HG03280 (cell line): ENCODE data around the gene EGLN2.
"Not testable (repeated sequence)": the region's sequence is repeated elsewhere in the genome, so short reads cannot be mapped to it uniquely, and the experiment has no call there.

Experiments
- ATAC-seq: cut with Tn5 transposase; IDR thresholded peaks from one replicate; pipeline ENCODE4 v1.9.1; 2021; ENCODE audit warnings: mild to moderate bottlenecking, moderate library complexity; ENCODE audit not compliant: unreplicated experiment

Gene EGLN2

DNA sequence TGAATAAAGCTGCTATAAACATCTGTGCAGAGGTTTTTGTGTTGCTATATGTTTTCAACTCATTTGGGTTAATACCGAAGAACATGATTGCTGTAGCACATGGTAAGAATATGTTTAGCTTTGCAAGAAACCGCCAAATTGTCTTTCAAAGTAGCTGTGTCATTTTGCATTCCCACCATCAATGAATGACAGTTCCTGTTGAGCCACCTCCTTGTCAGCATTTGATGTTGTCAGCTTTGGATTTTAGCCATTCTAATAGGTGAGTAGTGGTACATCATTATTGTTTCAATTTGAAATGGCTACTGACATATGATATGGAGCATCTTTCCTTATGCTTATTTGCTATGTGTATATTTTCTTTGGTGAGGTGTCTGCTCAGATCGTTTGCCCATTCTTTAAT, 43.0 kb downstream of the EGLN2 start:
- not testable (repeated sequence) for ATAC-seq

DNA sequence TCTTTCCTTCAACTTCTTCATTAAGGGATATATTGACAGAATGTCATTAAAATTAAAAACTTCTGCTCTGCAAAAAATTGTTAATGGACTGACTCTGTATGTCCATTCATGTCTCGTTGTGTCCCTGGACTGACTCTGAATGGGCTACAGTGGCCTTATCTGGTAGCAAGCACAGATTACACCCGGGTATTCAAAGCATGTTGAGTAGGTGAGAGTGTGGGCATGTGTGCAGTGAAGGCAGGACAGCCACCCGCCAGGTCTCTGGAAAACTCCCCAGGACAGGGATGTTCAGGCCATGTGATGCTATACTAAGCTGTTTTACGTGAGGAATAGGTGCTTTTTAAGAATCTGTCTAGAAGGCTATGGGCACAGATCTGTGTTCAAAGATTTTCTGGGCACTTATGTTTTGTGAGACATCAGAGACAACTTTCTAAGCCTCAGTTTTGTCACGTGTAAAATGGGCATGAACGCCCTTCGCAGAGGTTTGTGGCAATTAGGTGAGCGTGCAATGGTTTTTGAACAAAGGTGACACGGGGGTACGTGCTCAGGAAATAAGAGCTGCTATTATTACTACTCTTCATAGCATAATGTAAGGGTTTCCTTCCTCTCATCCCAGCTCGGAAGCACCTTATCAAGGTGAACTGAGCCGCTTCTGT, 44.1 kb downstream of the EGLN2 start:
- ATAC-seq, result not testable (repeated sequence)

DNA sequence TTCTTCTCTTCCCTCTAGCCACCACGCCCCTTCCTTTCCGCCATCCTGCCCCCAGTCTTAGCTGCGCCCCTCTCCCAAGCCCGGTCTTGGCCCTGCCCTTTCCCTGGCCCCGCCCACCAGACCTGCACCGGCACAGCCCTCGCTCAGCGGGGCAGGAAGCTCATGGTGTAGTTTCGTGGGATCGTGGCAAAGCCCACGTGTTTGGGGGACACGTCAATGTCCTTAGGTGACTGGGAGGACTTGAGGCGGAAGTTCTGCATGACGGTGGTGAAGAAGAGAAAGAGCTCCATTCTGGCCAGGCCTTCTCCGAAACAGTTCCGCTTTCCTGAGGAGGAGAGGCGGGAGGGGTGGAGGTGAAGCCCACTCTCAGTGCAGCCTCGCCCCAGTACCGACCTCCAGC, 44.7 kb downstream of the EGLN2 start:
- not testable (repeated sequence) for ATAC-seq

GRCh38 chr19:40846722-40847121, 47.7 kb downstream of the EGLN2 start:
- not testable (repeated sequence) for ATAC-seq

DNA sequence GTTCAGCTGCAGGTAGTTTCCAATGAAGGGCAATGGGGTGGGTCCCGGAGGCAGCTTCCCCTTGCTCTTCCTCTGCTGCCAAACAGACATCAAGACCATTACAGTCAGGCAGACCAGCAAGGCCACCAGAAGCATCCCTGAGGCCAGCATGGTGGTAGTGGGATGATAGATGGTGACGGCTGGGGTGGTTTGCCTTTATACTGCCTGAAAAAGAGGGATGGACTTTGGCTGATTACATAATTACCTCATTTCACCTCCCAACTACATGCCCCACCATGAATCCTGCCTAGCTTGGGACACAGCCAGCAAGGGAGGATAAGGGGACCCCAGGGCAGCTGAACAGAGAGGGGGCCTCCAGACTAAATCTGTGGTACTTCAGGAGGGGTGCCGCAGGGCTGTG, 51.3 kb downstream of the EGLN2 start, which contains the start of gene CYP2A6:
Gene CYP2A6 (minus strand): TSS at position 171 of the 400 bp plus-strand sequence. CDS start 21 bp downstream, at position 150.
- ATAC-seq, result not testable (repeated sequence)

DNA sequence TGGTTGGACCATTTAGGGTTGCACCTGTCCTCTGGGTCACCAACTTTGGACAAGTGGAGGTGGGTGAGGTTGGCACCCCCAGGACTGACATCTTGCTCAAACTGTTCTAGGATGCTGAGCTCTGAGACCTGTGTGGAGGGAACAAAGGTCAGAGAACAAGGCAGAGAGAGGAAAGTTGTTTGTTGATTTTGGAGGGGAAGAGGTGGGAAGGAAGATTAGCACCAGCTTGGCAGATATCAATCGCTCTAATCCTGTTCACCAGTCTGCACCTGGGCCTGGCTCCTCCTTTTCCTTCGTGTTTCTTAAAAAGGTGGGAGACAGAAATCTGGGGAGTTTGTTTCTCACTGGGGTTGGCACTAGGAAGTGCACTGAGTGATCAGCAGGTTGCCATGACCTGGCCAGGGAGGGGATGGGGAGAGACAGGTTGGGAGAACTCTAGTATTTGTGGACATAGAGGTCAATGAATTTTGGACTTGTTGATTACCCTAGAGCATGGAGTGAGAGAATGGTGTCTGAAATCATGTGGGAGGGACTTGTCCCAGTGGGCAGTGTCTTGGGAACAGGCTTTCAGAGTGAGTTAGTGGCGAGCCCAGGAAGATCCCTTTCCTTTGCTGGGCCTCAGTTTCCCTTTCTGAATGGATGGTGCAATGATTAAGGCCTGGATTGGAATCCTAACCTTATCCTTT, 53.6 kb downstream of the EGLN2 start:
- not testable (repeated sequence) for ATAC-seq
